GM23248 (cell line): ENCODE measurements around the gene BMI1. TPM values are rescaled to one million over a fixed set of nuclear protein-coding genes. Genes with fewer than 3 reads are reported as not detected.

Experiments used
- DNase-seq: peaks from one replicate; pipeline ENCODE4 v3.0.0-alpha.2; 2015
- H2AFZ ChIP-seq: fragments of 200-600 bp; sonication (generic); 2 replicates; pipeline ENCODE4 v1.6.1; 2016; ENCODE audit warnings: antibody characterized with exemption
- H3F3A ChIP-seq: fragments of 200-600 bp; sonication (generic); 2 replicates; pipeline ENCODE4 v1.6.1; 2016; ENCODE audit warnings: mild to moderate bottlenecking, antibody characterized with exemption, mixed run types; ENCODE audit not compliant: insufficient read depth
- H3K27ac ChIP-seq: fragments of 200-600 bp; sonication (generic); 2 replicates; pipeline ENCODE4 v1.5.1; 2016; ENCODE audit warnings: mild to moderate bottlenecking
- H3K27me3 ChIP-seq: fragments of 200-600 bp; sonication (generic); replicated peaks from 2 replicates; pipeline ENCODE4 v1.6.1; 2016; ENCODE audit warnings: mild to moderate bottlenecking; ENCODE audit not compliant: insufficient read depth
- H3K36me3 ChIP-seq: fragments of 200-600 bp; sonication (generic); 2 replicates; pipeline ENCODE4 v1.6.1; 2016; ENCODE audit warnings: low read depth, mild to moderate bottlenecking
- H3K4me1 ChIP-seq: fragments of 200-600 bp; sonication (generic); 2 replicates; pipeline ENCODE4 v1.6.1; 2016; ENCODE audit warnings: mild to moderate bottlenecking; ENCODE audit not compliant: insufficient read depth
- H3K4me2 ChIP-seq: fragments of 200-600 bp; sonication (generic); one replicate; pipeline ENCODE4 v1.6.1; 2016; ENCODE audit warnings: mild to moderate bottlenecking; ENCODE audit not compliant: unreplicated experiment
- H3K4me3 ChIP-seq: fragments of 200-600 bp; sonication (generic); 2 replicates; pipeline ENCODE4 v1.5.1; 2016; ENCODE audit warnings: mild to moderate bottlenecking
- H3K79me2 ChIP-seq: fragments of 200-600 bp; sonication (generic); 2 replicates; pipeline ENCODE4 v1.6.1; 2016; ENCODE audit warnings: mild to moderate bottlenecking; ENCODE audit not compliant: insufficient read depth
- H3K9ac ChIP-seq: fragments of 200-600 bp; sonication (generic); 2 replicates; pipeline ENCODE4 v1.6.1; 2016; ENCODE audit warnings: mild to moderate bottlenecking
- H3K9me2 ChIP-seq: fragments of 200-600 bp; sonication (generic); 2 replicates; pipeline ENCODE4 v1.6.1; 2016; ENCODE audit warnings: mixed run types, mild to moderate bottlenecking, moderate library complexity; ENCODE audit not compliant: insufficient read depth
- H3K9me3 ChIP-seq: fragments of 200-600 bp; sonication (generic); one replicate; pipeline ENCODE4 v1.6.1; 2017; ENCODE audit warnings: low read depth
- H4K20me1 ChIP-seq: fragments of 200-600 bp; sonication (generic); 2 replicates; pipeline ENCODE4 v1.6.0; 2016; ENCODE audit not compliant: insufficient read depth
- EZH2 ChIP-seq: fragments of 200-600 bp; sonication (generic); IDR thresholded peaks from 2 replicates; pipeline ENCODE4 v1.6.1; 2018; ENCODE audit warnings: antibody characterized with exemption, mild to moderate bottlenecking; ENCODE audit not compliant: insufficient read depth, poor library complexity, severe bottlenecking
- EZH2phosphoT487 ChIP-seq: fragments of 200-600 bp; sonication (generic); IDR thresholded peaks from 2 replicates; pipeline ENCODE4 v1.6.1; 2018; ENCODE audit warnings: antibody characterized with exemption, moderate library complexity, mild to moderate bottlenecking, low read depth; ENCODE audit not compliant: insufficient read depth
- WGBS, 2 experiments: methylation state at CpG; one replicate each; pipeline ENCODE4 v1.1.6; 2015 to 2017; ENCODE audit warnings: low lambda C conversion rate in 2 of 2, low coverage in 1 of 2; ENCODE audit errors: missing lambda C conversion rate in 2 of 2; 5-methylcytosine and 5-hydroxymethylcytosine counted together
- in situ Hi-C: fragments of 300-500 bp; cut with MboI; formaldehyde crosslinking; loops from 2 replicates; pipeline ENCODE4 v1.15.0; 2020
- polyA plus RNA-seq: library from polyadenylated mRNA; unstranded; fragments of >200 nt; fragmentation: Nextera tagmentation; extraction: Ambion mirVana; gene quantifications from 2 replicates; pipeline ENCODE4 v1.2.1, GENCODE V29; 2016
- total RNA-seq: library from RNA; depleted of rRNA; stranded (reverse); fragments of >200 nt; shearing (Covaris generic); gene quantifications from 2 replicates; pipeline ENCODE4 v1.2.3, GENCODE V29; 2014

BMI1 gene
- total and polyA plus RNA-seq, 2 experiments from 2014 or later, result 38.0 to 66.0 TPM

GRCh38 chr10:22321156-22321923, 441 bp downstream of the BMI1 start:
- Histone ChIP-seq H3K27ac (peak overlapping the region; percentile 82), H3K4me1 (peaks cover 46% of the 10 kb centered on the region), H3K79me2 (peaks cover 67% of the 10 kb centered on the region), H3K27me3 (0 out of 2 replicates have a peak, but pooled peaks cover 5% of the 10 kb centered on the region), H2AFZ (peak overlapping the region; percentile 84), H3K9ac (peak overlapping the region; percentile 91), H3K9me2 (no peaks in the 10 kb centered on the region), H3K4me2 (peak overlapping the region; percentile 71), H3K36me3 (no peaks in the 10 kb centered on the region), H3F3A (peaks cover 39% of the 10 kb centered on the region; the same call in 1 of the 2 replicates), H3K4me3 (peak overlapping the region; percentile 90), H4K20me1 (no peaks in the 10 kb centered on the region), H3K9me3 (no peaks in the 10 kb centered on the region)
- in situ Hi-C loops, result no loop called here
- peak; percentile 91 for DNase-seq
- WGBS, 2 experiments, result 1 to 3% methylated on average over 32 to 78 of the region's 114 CpGs
- TF ChIP-seq EZH2phosphoT487 (no peak), EZH2 (no peak)

GRCh38 chr10:22321924-22322640, 1.2 kb downstream of the BMI1 start:
- H3K9me3 ChIP-seq, result no peaks in the 10 kb centered on the region
- peaks cover 6% of the 10 kb centered on the region; the same call in 1 of the 2 replicates for H3K36me3 ChIP-seq
- peak overlapping the region; percentile 77 for H2AFZ ChIP-seq
- H3K4me1 ChIP-seq, result peaks cover 53% of the 10 kb centered on the region
- no peaks in the 10 kb centered on the region for H4K20me1 ChIP-seq
- TF ChIP-seq EZH2 (peak; percentile 100), EZH2phosphoT487 (peak; percentile 98)
- peak overlapping the region; percentile 90 for H3K4me3 ChIP-seq
- peaks cover 71% of the 10 kb centered on the region for H3K79me2 ChIP-seq
- no peak overlapping the region for H3K27ac ChIP-seq
- H3K9me2 ChIP-seq, result no peaks in the 10 kb centered on the region
- DNase-seq, result peak; percentile 59
- peak overlapping the region; percentile 89 for H3K4me2 ChIP-seq
- 0 out of 2 replicates have a peak, but pooled peaks cover 5% of the 10 kb centered on the region for H3K27me3 ChIP-seq
- peaks cover 42% of the 10 kb centered on the region; the same call in 1 of the 2 replicates for H3F3A ChIP-seq
- in situ Hi-C loops, result no loop called here
- 2 to 3% methylated on average over 28 to 44 of the region's 57 CpGs for WGBS, 2 experiments
- H3K9ac ChIP-seq, result peak overlapping the region; percentile 80

- Histone ChIP-seq H3K4me3 (peak overlapping the region; percentile 90), H3K79me2 (peaks cover 71% of the 10 kb centered on the region), H3K27me3 (0 out of 2 replicates have a peak, but pooled peaks cover 5% of the 10 kb centered on the region), H3K27ac (no peak overlapping the region), H2AFZ (peak overlapping the region; percentile 77; the same call in 1 of the 2 replicates), H3F3A (peaks cover 35% of the 10 kb centered on the region; the same call in 1 of the 2 replicates), H3K9me2 (no peaks in the 10 kb centered on the region), H3K36me3 (peaks cover 11% of the 10 kb centered on the region), H3K4me1 (peaks cover 47% of the 10 kb centered on the region), H3K4me2 (peak overlapping the region; percentile 89), H3K9ac (peak overlapping the region; percentile 80), H4K20me1 (no peaks in the 10 kb centered on the region), H3K9me3 (no peaks in the 10 kb centered on the region)
- DNase-seq, result no peak
- in situ Hi-C loops, result no loop called here
- 73 to 75% methylated on average over 5 of the region's 5 CpGs for WGBS, 2 experiments
- TF ChIP-seq EZH2phosphoT487, result no peak
- TF ChIP-seq EZH2, result no peak
Observed at GRCh38 chr10:22322641-22323160, 1.8 kb downstream of the BMI1 start.

DNA sequence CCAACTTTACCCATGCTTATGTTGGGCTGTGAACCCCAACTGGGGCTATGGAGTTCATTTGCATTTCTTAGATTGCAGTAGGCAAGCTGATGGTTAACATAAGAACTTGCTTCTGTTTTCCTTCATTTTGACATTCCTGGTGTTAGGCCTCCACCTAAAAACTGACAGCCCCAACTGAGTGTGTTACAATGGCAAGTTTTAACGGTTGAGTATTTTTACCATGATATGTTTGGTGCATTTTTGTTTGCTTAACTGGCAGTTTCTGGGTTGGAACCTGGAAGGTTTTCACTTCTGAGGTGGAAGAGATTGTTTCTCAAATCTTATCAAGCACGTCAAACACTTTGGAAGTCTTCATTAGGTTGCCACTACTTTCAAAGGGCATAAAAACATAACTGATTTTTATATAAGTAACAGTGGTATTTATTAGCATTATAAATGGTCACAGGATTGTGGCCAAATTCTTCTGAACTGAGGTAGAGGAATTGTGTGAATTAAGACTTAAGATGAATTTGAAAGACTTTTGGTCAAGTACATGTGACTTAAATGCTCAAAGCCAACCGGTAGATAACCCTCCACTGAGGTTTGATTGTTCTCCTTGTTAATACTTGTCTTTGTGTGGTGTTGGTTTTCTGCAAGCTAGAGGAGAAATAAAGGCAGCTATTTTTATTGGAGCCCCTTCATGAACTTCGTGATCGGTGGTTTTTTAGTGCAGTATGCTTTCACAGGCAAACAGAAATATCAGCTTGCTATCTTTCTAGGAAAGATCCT, 2.8 kb downstream of the BMI1 start:
- Histone ChIP-seq H3K4me3 (0 out of 2 replicates have a peak overlapping the region, but pooled peaks have one; percentile 90), H3K9me3 (no peaks in the 10 kb centered on the region), H3K9ac (no peak overlapping the region), H3K27ac (no peak overlapping the region), H3K27me3 (0 out of 2 replicates have a peak, but pooled peaks cover 5% of the 10 kb centered on the region), H3K36me3 (peaks cover 19% of the 10 kb centered on the region), H3K4me1 (peaks cover 42% of the 10 kb centered on the region), H3K4me2 (peak overlapping the region; percentile 89), H3K9me2 (no peaks in the 10 kb centered on the region), H2AFZ (no peak overlapping the region), H3F3A (peaks cover 29% of the 10 kb centered on the region; the same call in 1 of the 2 replicates), H3K79me2 (peaks cover 63% of the 10 kb centered on the region), H4K20me1 (no peaks in the 10 kb centered on the region)
- WGBS, 2 experiments, result 95 to 97% methylated on average over 5 of the region's 5 CpGs
- no peak for DNase-seq
- in situ Hi-C loops, result no loop called here
- TF ChIP-seq EZH2phosphoT487, result no peak
